Suprapubic skin (tissue), 4 donors: ENCODE results near the gene UNC45B.
"Not testable (repeated sequence)": the region's sequence is repeated elsewhere in the genome, so short reads cannot be mapped to it uniquely, and the experiment has no call there.

Experiments used
- EP300 ChIP-seq: sonication (generic); formaldehyde crosslinking; IDR thresholded peaks from one replicate; pipeline ENCODE4 v1.6.1; 2017; ENCODE audit warnings: antibody characterized with exemption
- POLR2A ChIP-seq, 2 donors: fragments of 450-650 bp; IDR thresholded peaks; one replicate each; pipeline ENCODE4 v1.6.1; 2017; ENCODE audit warnings: antibody characterized with exemption in 2 of 2, mild to moderate bottlenecking in 2 of 2, moderate library complexity in 2 of 2
- POLR2AphosphoS5 ChIP-seq, 3 donors: sonication (generic); formaldehyde crosslinking; IDR thresholded peaks; one replicate each; pipeline ENCODE4 v1.6.1; 2017; ENCODE audit warnings: antibody characterized with exemption in 3 of 3
- TF ChIP-seq, protein P1 (sequence below), 2 donors: fragments of 200-600 bp in 1 of 2; fragments of 450-650 bp in 1 of 2; sonication (generic) in 1 of 2; IDR thresholded peaks; one replicate each; pipeline ENCODE4 v1.5.1; 2016 to 2019; ENCODE audit warnings: antibody characterized with exemption in 2 of 2, mild to moderate bottlenecking in 1 of 2, moderate library complexity in 1 of 2

DNA sequence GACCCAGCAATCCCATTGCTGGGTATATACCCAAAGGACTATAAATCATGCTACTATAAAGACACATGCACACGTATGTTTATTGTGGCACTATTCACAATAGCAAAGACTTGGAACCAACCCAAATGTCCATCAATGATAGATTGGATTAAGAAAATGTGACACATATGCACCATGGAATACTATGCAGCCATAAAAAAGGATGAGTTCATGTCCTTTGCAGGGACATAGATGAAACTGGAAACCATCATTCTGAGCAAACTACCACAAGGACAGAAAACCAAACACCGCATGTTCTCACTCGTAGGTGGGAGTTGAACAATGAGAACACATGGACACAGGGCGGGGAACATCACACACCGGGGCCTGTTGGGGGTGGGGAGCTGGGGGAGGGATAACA lies 31.8 kb downstream of the UNC45B start:
- TF ChIP-seq POLR2AphosphoS5 (IDR thresholded peaks at IDR 0.05); POLR2A (IDR thresholded peaks at IDR 0.05); EP300: not testable (repeated sequence)
- TF ChIP-seq, protein P1, sequence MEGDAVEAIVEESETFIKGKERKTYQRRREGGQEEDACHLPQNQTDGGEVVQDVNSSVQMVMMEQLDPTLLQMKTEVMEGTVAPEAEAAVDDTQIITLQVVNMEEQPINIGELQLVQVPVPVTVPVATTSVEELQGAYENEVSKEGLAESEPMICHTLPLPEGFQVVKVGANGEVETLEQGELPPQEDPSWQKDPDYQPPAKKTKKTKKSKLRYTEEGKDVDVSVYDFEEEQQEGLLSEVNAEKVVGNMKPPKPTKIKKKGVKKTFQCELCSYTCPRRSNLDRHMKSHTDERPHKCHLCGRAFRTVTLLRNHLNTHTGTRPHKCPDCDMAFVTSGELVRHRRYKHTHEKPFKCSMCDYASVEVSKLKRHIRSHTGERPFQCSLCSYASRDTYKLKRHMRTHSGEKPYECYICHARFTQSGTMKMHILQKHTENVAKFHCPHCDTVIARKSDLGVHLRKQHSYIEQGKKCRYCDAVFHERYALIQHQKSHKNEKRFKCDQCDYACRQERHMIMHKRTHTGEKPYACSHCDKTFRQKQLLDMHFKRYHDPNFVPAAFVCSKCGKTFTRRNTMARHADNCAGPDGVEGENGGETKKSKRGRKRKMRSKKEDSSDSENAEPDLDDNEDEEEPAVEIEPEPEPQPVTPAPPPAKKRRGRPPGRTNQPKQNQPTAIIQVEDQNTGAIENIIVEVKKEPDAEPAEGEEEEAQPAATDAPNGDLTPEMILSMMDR (IDR thresholded peaks at IDR 0.05): not testable (repeated sequence)
